Adipose tissue (tissue), 3 donors: ENCODE data around the gene RHOT1. TPM values are rescaled to one million over a fixed set of nuclear protein-coding genes. Genes with fewer than 3 reads are reported as not detected.
"Not testable (repeated sequence)": the region's sequence is repeated elsewhere in the genome, so short reads cannot be mapped to it uniquely, and the experiment has no call there.

Experiments
- H3K27ac ChIP-seq: one replicate; pipeline ENCODE4 v1.5.1; 2013; ENCODE audit warnings: low read depth, low read length
- WGBS, 3 donors: extraction: QIAGEN DNeasy Blood & Tissue Kit; methylation state at CpG; one replicate each; pipeline ENCODE4 v1.1.7; 2013; 5-methylcytosine and 5-hydroxymethylcytosine counted together
- polyA plus RNA-seq, 3 donors: library from polyadenylated mRNA; stranded (reverse); fragments of 200-250 nt; gene quantifications; one replicate each; pipeline ENCODE4 v1.2.3, GENCODE V29; 2013
- donor health status: healthy with polysubstance abuse.
- donor health status: Bipolar disorder and iron deficiency.
- donor health status: healthy.

Gene RHOT1
- polyA plus RNA-seq, 3 donors = 13.7 to 35.5 (median 25.1) TPM

GRCh38 chr17:32259586-32259985 is 117.3 kb downstream of the RHOT1 start:
- 79 to 88% (median 87%) methylated on average over 4 of the region's 4 CpGs for WGBS, 3 donors
- no peak overlapping the region for H3K27ac ChIP-seq

DNA sequence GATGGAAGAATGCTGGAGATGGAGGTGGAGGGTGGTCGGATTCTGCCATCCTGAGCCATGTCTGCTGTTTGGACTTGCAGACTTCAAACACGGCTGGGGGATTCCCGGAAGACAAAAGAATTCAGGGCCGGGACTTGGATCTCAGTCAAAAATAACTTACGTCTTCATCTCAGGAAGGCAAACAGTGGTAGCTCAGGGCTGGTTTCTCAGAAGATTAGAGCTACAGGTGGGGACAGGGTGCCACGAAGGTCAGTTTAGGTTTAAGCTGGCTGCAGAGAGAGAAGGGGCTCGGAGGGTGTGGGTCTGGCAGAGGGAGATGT is 119.1 kb downstream of the RHOT1 start:
- H3K27ac ChIP-seq = no peak overlapping the region
- WGBS, 3 donors = 23 to 52% (median 51%) methylated on average over 7 of the region's 7 CpGs

- no peak overlapping the region for H3K27ac ChIP-seq
- WGBS, 3 donors = 79 to 85% (median 82%) methylated on average over 13 of the region's 13 CpGs
Observed at GRCh38 chr17:32261936-32262510, 119.7 kb downstream of the RHOT1 start.

DNA sequence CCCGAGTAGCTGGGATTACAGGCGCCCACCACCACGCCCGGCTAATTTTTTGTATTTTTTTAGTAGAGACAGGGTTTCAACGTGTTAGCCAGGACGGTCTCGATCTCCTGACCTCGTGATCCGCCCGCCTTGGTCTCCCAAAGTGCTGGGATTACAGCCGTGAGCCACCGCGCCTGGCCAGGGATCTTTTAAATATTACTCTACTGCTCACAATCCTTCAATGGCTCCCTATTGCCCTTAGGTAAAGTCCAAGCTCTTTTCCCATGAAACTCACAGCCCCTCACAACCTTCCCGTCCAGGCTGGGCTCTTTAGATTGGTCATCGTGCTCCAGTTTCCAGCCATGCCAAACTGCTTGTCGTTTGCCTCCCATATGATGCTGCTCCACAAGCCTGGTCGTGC is 121.2 kb downstream of the RHOT1 start:
- 89 to 96% (median 96%) methylated on average over 17 of the region's 17 CpGs for WGBS, 3 donors
- H3K27ac ChIP-seq = not testable (repeated sequence)

- H3K27ac ChIP-seq = no peak overlapping the region
- WGBS, 3 donors = 52 to 63% (median 59%) methylated on average over 6 of the region's 6 CpGs
Observed at GRCh38 chr17:32264140-32264799, 122.0 kb downstream of the RHOT1 start.

DNA sequence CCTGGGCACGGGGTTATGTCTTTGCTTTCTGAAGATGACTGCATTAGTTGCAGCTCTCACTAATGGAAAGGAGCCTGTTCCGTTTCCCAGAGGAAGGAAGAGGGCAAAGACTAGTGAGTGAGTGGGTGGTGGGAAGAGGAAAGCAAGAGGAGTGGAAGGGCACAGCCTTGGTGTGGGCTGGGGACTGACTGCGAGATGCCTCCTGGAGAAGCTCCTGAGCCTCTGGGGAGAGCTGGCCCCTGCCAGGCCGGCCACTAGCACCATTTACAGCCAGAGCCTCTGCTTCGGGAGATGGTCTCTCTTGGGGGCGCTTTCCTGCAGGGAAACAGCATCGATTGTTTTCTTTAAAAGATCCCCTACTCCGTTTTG is 122.5 kb downstream of the RHOT1 start:
- 26 to 40% (median 40%) methylated on average over 8 of the region's 8 CpGs for WGBS, 3 donors
- H3K27ac ChIP-seq = no peak overlapping the region

GRCh38 chr17:32265192-32265923 is 123.1 kb downstream of the RHOT1 start, which contains the start of gene RHBDL3:
RHBDL3 (plus strand) TSS chr17:32265832; CDS start chr17:32266190, 358 bp downstream.
- 3 to 4% (median 4%) methylated on average over 36 to 64 of the region's 68 CpGs for WGBS, 3 donors
- H3K27ac ChIP-seq = no peak within 1 kb of the TSS

DNA sequence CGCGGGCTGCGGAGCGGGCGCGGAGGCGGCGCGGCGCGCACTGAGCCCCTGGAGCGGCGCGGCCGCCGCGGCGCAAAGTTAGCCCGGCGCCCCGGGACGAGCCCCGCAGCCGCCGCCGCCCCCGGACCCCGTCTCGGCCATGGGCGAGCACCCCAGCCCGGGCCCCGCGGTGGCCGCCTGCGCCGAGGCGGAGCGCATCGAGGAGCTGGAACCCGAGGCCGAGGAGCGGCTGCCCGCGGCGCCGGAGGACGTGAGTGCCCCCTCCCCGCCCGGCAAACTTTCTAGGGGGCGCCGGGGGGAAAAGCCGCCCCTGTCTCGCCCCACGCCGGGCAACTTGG is 123.7 kb downstream of the RHOT1 start:
- WGBS, 3 donors = 0 to 1% (median 1%) methylated on average over 23 to 54 of the region's 55 CpGs
- no peak overlapping the region for H3K27ac ChIP-seq

DNA sequence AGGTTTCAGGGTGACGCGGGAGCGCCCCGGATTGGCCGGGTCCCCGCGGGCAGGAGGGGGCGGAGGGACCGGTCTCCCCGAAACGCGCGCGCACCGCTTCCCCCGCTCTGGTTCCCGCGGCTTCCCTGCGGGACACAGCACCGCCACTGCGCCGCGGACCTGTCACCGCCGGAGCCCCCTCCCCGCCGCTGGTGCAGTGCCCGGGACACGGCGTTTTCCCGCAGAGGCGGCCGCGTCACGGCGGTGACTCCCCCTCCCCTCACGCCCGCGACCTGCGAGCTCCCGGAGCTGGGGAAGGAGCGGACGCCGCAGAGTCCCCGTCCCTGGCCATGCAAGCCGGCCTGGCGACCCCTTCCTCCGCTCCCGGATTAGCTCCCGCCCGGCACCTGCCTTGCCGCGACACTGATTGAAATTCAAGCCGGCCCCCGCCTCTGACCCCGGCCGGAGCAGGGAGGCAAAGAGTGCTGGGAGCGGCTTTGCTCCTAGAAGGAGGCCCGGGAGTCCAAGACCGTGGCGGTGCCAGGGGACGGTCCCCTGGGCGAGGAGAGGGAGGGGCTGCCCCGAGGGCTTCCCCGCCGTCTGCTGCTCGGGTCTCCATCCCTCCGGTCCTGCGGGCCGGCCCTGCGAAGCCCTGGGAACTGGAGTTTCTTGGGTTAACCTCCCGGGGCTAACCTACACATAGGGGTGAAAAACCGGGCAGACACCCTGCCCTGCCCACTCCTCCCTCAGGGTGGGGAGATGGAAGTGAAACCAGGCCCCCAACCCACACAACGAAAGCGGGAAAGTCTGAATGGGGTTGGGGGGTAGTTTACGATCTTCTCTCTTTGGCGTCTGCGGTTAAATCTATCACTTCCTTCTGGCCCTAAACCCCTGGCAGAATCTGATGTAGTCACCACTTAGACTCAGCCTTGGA is 124.3 kb downstream of the RHOT1 start:
- no peak overlapping the region for H3K27ac ChIP-seq
- 0 to 3% (median 1%) methylated on average over 60 to 78 of the region's 78 CpGs for WGBS, 3 donors

DNA sequence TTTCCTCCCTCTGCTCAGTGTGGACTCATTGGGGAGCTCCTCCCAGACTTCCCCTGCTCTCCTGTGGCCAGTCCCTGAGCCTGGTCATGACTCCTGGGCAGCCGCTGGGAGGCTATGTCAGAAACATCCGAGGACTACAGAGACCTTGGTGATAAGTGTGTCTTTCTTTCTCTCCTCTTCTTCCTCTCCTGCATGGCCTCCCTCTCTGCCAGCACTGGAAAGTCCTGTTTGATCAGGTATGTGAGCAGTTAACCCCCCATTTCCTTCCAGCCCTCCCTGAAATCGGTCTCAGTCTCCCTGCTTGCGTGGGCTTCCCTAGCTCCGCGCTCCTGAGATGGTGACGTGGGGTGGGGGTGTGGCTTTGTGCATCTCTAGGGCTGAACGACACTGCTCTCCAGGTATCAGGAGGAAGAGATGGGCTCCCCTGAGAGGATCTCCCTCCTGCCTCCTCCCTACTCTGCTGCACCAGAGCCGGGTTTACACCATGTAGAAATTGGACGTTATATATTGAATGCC is 125.4 kb downstream of the RHOT1 start:
- H3K27ac ChIP-seq = no peak overlapping the region
- WGBS, 3 donors = 21 to 24% (median 23%) methylated on average over 10 of the region's 10 CpGs

DNA sequence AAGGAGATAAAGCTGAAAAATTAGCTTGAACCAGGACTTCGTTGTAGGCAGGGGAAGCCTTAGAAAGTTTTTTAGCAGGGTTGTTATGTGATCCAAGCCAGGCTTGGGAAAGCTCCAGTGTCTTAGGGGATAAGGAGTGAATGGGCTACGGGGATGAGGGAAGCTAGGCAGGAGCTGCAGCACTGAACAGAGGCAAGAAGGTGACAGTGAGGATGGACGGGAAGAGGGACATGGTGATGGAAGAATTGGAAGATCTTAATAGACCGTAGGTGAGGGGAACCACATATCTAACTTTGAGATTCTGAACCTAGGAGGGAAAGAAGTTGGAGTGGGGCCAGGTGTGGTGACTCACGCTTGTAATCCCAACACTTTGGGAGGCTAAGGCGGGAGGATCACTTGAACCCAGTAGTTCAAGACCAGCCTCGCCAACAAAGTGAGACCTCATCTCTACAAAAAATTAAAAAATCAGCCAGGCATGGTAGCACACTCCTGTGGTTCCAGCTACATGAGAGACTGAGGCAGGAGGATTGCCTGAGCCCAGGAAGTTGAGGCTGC is 126.5 kb downstream of the RHOT1 start:
- WGBS, 3 donors = 79 to 88% (median 83%) methylated on average over 7 of the region's 7 CpGs

DNA sequence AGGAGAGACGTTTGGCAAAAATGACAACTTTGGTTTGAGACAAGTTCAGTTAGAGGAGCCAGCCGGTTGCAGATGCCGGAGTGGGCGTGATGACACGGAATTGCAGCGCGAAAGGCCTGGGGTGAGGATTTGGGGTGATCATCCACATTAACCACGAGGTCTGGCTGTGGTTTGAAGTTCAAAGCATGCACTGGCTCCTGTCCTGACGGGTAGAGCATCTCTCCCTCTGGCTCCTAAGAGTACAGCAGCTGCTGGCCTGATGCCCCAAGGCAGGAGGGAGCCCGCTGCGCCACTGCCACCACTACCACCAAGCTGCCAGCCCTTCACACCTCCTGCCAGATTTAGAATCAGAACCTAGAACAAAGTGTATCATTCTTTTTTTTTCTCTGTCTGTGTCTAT is 127.1 kb downstream of the RHOT1 start:
- H3K27ac ChIP-seq = no peak overlapping the region
- WGBS, 3 donors = 71 to 79% (median 78%) methylated on average over 11 of the region's 11 CpGs

More for the DNA sequence above, 126.5 kb downstream of the RHOT1 start:
- no peak overlapping the region for H3K27ac ChIP-seq

DNA sequence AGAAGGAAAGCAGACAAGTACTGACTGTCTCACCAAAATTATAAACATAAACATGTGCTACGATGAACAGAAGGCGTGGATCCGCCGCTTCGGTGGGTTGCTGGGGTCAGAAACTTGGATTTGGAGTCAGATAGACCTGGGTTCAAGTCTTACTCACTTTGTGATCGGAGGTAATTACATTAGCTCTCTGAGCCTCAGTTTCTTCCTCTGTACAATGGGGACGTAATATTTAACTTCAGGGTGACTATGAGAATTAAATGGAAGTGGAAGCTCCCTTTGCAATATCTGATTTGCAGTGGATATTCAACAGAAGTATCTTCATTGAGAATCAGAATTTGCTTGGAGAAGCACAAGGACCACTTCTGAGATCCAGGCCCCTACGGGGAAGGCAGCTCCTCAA is 129.5 kb downstream of the RHOT1 start:
- WGBS, 3 donors = 86 to 93% (median 93%) methylated on average over 8 of the region's 8 CpGs
- H3K27ac ChIP-seq = no peak overlapping the region

DNA sequence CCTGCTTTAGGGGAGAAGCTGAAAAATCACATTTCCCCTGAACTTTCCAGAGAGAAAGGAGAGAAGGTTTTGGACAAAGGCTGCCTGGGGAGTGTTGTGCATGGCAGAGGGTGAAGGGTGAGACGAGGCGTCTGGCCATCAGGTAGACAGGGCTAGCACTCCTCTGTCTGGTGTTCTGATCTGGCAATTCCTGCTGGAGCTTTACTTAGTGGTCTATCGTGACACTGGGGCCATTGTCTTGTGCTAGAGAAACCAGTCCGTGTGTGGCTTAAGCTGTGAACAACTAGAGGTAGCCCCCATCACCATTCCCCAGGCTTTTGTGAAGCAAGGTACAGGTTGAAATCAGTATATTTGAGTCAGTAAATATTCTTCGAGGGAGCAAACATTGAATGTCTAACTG is 131.8 kb downstream of the RHOT1 start:
- H3K27ac ChIP-seq = no peak overlapping the region
- WGBS, 3 donors = 66 to 92% (median 92%) methylated on average over 5 of the region's 5 CpGs

DNA sequence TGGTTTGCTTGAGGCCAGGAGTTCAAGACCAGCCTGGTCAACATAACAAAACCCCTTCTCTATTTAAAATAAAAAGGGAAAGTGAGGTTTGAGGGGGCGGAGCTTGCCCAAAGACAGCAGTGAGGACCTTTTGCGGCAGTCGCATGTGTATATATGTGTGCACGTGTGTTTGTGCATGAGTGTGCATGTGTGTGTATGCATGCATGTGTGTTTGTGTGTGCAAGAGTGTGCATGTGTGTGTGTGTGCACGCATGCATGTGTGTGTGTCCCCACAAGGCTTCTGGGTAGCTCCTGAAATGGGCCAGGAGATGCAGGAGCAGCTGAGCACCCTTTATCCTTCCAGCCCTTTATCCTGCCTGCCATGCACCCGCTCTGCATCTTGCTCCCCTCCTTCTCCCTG is 132.3 kb downstream of the RHOT1 start:
- WGBS, 3 donors = 82 to 92% (median 88%) methylated on average over 6 of the region's 6 CpGs

More for the DNA sequence above, 132.3 kb downstream of the RHOT1 start:
- H3K27ac ChIP-seq = no peak overlapping the region
